Activated CD4-positive, CD25-positive, alpha-beta regulatory T cell treated with anti-CD3 and anti-CD28 coated beads, Interleukin-2, amount 50 U/mL, for 24 hours (primary cell): Measurements from ENCODE around the gene ARFGAP1.

Experiments
- ATAC-seq, 2 donors: fragments of 150-1000 bp; cut with Tn5 transposase; one replicate each; pipeline ENCODE4 v1.10.0; 2021; ENCODE audit warnings: mild to moderate bottlenecking in 1 of 2, moderate library complexity in 1 of 2

ARFGAP1 gene

DNA sequence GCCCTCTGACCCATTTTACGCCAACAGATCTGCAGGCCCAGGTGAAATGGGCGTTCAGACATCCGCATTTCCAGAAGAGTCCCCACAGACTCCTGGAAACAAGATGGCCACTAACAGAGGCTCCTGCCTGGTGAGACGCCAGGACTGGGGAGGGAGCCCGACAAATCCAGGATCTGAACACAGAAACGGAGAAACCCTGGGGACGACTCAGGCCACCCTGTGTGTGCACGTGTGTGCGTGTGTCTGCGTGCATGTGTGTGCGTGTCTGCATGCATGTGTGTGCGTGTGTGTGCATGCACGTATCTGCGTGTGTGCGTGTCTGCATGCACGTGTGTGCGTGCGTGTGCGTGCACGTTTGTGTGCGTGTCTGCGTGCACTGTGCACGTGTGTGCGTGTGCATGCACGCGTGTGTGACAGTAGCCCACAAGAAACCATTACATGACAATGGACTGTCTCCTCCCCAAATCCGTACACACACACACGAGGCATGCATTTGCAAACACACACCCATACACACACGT, 63.7 kb downstream of the ARFGAP1 start:
- no peak for ATAC-seq

GRCh38 chr20:63337786-63338420, 65.3 kb downstream of the ARFGAP1 start:
- ATAC-seq: no peak
